Peyer's patch (tissue), 4 donors: ENCODE measurements around the gene AHCTF1. TPM values are rescaled to one million over a fixed set of nuclear protein-coding genes. Genes with fewer than 3 reads are reported as not detected.
"Not testable (repeated sequence)": the region's sequence is repeated elsewhere in the genome, so short reads cannot be mapped to it uniquely, and the experiment has no call there.

Source experiments
- DNase-seq, 3 donors: peaks; one replicate each; pipeline ENCODE4 v3.0.0-alpha.2; 2017 to 2019
- H3K27ac ChIP-seq, 4 donors: fragments of 200-600 bp; sonication (generic); one replicate each; pipeline ENCODE4 v1.5.1; 2016 to 2019
- H3K27me3 ChIP-seq, 2 donors: fragments of 200-600 bp; sonication (generic); one replicate each; pipeline ENCODE4 v1.5.1; 2019
- H3K36me3 ChIP-seq, 3 donors: fragments of 200-600 bp; sonication (generic); one replicate each; pipeline ENCODE4 v1.5.1; 2016 to 2019
- H3K4me1 ChIP-seq, 4 donors: fragments of 200-600 bp; sonication (generic); one replicate each; pipeline ENCODE4 v1.5.1; 2016 to 2019
- H3K4me3 ChIP-seq, 4 donors: fragments of 200-600 bp; sonication (generic); 1 replicate in 3 of 4; 2 replicates in 1 of 4; pipeline ENCODE4 v1.5.1; 2016 to 2019; ENCODE audit warnings: mild to moderate bottlenecking in 1 of 4
- H3K9me3 ChIP-seq, 4 donors: fragments of 200-600 bp; sonication (generic); one replicate each; pipeline ENCODE4 v1.5.1; 2016 to 2019; ENCODE audit warnings: mild to moderate bottlenecking in 1 of 4
- POLR2A ChIP-seq, 2 donors: fragments of 450-650 bp; IDR thresholded peaks; one replicate each; pipeline ENCODE4 v1.5.1; 2017; ENCODE audit warnings: antibody characterized with exemption in 2 of 2, mild to moderate bottlenecking in 2 of 2, moderate library complexity in 2 of 2
- total RNA-seq, 4 donors: library from RNA; depleted of rRNA; stranded (reverse); fragments of >200 nt; gene quantifications; one replicate each; pipeline ENCODE4 v1.1.0, GENCODE V29; 2016
- TF ChIP-seq, protein P1 (sequence below), 6 experiments: fragments of 450-650 bp in 4 of 6; fragments of 200-600 bp in 2 of 6; sonication (generic) in 1 of 6; IDR thresholded peaks; one replicate each; pipeline ENCODE4 v1.5.1; 2017 to 2019; ENCODE audit warnings: antibody characterized with exemption in 6 of 6, mild to moderate bottlenecking in 3 of 6, moderate library complexity in 1 of 6

Gene AHCTF1
- total RNA-seq, 4 donors from 2014 or later: 20.3 to 51.2 (median 29.9) TPM

DNA sequence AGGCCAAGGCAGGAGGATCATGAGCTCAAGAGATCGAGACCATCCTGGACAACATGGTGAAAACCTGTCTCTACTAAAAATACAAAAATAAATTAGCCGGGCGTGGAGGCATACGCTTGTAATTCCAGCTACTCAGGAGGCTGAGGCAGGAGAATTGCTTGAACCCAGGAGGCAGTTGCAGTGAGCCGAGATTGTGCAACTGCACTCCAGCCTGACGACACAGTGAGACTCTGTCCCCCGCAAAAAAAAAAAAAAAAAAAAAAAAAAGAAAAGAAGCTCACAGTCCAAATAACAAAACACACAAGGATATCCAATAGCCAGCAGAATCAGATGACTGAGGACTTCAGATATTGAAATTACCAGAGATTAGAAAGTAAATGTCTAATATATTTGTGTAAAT, 11.8 kb downstream of the AHCTF1 start:
- no peak for DNase-seq
- Histone ChIP-seq H3K4me1 (peaks cover 0 to 5% (median 0%) of the 10 kb centered on the region in 4 donors), H3K9me3 (no peaks in the 10 kb centered on the region), H3K4me3 (no peak overlapping the region), H3K27ac (no peak overlapping the region), H3K27me3 (no peaks in the 10 kb centered on the region), H3K36me3 (peaks cover 0 to 13% (median 0%) of the 10 kb centered on the region in 3 donors)
- TF ChIP-seq, protein P1, sequence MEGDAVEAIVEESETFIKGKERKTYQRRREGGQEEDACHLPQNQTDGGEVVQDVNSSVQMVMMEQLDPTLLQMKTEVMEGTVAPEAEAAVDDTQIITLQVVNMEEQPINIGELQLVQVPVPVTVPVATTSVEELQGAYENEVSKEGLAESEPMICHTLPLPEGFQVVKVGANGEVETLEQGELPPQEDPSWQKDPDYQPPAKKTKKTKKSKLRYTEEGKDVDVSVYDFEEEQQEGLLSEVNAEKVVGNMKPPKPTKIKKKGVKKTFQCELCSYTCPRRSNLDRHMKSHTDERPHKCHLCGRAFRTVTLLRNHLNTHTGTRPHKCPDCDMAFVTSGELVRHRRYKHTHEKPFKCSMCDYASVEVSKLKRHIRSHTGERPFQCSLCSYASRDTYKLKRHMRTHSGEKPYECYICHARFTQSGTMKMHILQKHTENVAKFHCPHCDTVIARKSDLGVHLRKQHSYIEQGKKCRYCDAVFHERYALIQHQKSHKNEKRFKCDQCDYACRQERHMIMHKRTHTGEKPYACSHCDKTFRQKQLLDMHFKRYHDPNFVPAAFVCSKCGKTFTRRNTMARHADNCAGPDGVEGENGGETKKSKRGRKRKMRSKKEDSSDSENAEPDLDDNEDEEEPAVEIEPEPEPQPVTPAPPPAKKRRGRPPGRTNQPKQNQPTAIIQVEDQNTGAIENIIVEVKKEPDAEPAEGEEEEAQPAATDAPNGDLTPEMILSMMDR (IDR thresholded peaks at IDR 0.05): no peak
- no peak for TF ChIP-seq POLR2A (IDR thresholded peaks at IDR 0.05)

DNA sequence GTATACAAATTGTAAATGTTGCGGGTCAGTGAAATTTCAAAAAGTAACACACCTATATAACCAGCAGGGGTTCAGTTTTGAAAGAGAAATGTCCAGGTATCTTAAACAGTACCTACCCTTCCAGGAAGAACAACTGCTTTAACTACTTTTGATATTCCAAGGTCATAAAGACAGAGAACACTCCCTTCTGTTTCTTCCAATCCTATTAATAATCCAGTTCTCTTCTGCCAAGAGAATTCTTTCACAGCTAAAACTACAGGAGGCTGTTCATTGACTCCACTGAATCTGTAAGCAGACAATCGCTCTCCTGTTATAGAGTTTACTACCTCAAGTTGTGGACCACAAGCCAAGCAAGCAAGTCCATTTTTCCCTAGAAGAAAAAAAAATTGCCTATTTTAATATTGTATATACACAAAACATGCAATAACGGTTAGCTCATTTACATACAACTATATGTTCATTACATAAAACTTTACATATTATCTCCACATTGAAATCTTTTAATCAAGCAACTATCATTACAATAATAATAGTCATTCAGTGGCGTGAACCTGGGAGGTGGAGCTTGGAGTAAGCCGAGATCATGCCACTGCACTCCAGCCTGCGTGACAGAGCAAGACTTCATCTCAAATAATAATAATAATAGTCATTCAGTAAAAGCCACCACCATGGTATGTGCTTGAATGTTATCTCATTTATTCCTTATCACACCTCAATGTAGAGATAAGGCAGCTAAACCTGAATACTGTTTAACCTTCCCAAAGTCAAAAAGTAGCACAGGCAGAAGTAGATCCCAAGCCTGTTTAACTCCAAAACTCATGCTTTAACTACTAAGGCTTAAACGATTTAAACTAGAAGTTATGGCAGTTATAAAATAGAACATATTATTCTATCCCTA, 15.5 kb downstream of the AHCTF1 start:
- not testable (repeated sequence) for H3K4me1 ChIP-seq, H3K27ac ChIP-seq, H3K9me3 ChIP-seq, DNase-seq, H3K27me3 ChIP-seq, H3K4me3 ChIP-seq
- peaks cover 0 to 46% (median 0%) of the 10 kb centered on the region in 3 donors for H3K36me3 ChIP-seq

DNA sequence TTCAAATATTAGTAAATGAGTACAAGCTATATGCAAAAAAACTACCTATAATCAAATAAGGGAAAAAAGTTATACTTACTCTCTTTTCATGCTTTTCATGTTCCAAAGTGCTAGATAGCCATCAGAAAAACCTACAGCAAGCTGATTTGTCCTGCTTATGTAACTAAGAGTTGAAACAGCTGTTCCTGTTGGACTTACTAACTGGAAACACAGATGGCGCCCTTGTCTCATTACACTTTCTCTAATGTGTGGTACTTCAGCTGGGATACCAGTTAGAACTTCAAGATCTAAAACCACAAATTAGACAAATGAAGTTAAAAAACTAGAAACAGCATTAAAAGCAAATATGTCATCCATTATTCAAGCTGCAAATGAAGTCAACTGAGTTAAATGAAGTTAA, 24.3 kb downstream of the AHCTF1 start:
- no peak for TF ChIP-seq POLR2A (IDR thresholded peaks at IDR 0.05)
- TF ChIP-seq, protein P1 (IDR thresholded peaks at IDR 0.05): peak in 4 of 6 experiments; percentile 38 to 67 (median 53)
- Histone ChIP-seq H3K4me1 (no peaks in the 10 kb centered on the region), H3K4me3 (no peak overlapping the region), H3K36me3 (peaks cover 0 to 61% (median 0%) of the 10 kb centered on the region in 3 donors), H3K27me3 (no peaks in the 10 kb centered on the region), H3K27ac (no peak overlapping the region), H3K9me3 (no peaks in the 10 kb centered on the region)
- peak in 1 of 3 donors; percentile 65 for DNase-seq

DNA sequence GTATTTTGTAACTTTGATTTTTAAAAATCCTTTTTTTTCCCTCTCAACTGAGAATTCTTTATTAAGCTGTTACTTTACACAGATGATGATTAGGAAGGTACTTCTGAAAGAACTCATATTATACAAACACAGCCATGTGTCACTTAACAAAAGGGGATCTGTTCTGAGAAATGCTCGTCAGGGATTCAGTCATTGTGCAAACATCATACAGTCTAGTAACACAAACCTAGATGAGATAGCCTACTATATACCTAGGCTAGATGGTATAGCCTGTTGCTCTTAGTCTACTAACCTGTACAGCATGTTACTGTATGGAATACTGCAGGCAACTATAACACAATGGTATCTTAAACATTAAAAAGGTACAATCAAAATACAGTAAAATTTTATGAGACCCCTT, 24.9 kb downstream of the AHCTF1 start:
- Histone ChIP-seq H3K36me3 (peaks cover 0 to 61% (median 0%) of the 10 kb centered on the region in 3 donors), H3K27me3 (no peaks in the 10 kb centered on the region)
- no peak for TF ChIP-seq POLR2A (IDR thresholded peaks at IDR 0.05)
- TF ChIP-seq, protein P1 (IDR thresholded peaks at IDR 0.05): no peak

DNA sequence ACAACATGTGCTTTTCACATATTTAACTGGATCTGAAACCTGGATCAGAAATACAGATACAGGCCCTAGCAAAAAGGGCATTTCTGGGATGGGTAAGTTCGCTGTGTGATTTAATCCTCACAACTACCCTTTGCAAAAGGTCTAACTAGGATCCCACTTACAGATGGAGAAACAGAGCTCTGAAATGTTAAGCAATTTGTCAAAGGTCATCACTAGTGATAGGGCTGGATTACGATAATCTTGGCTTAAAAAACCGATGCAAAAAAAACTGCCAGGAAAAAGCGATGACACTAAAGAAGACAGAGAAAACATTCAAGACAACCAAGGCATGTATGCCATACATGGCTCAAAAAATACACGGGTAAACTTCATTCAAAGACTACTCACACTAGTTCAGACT, 29.9 kb downstream of the AHCTF1 start:
- no peak for DNase-seq
- Histone ChIP-seq H3K4me3 (no peak overlapping the region), H3K4me1 (no peaks in the 10 kb centered on the region), H3K9me3 (no peaks in the 10 kb centered on the region), H3K27ac (no peak overlapping the region), H3K27me3 (no peaks in the 10 kb centered on the region), H3K36me3 (peaks cover 0 to 94% (median 0%) of the 10 kb centered on the region in 3 donors)
- TF ChIP-seq POLR2A (IDR thresholded peaks at IDR 0.05): no peak
- TF ChIP-seq, protein P1 (IDR thresholded peaks at IDR 0.05): no peak

More for the DNA sequence above, 24.9 kb downstream of the AHCTF1 start:
- no peaks in the 10 kb centered on the region for H3K9me3 ChIP-seq
- H3K27ac ChIP-seq: no peak overlapping the region
- no peak for DNase-seq
- H3K4me1 ChIP-seq: no peaks in the 10 kb centered on the region
- H3K4me3 ChIP-seq: no peak overlapping the region

DNA sequence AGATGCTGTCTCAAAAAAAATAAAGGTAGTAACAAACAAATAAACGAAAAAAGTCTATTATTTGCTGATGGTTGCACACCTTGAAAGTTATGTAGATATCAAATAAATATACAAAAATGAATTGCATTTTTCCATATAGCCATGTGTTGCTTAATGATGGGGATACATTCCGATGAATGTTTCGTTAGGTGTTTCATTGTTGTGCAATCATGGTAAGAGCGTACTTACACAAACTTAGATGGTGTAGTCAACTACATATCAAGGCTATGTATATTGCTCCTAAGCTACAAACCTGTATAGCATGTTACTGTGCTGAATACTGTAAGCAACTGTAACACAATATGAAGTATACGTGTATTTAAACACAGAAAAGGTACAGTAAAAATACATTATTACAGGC, 34.4 kb downstream of the AHCTF1 start:
- no peaks in the 10 kb centered on the region for H3K27me3 ChIP-seq
- no peak overlapping the region for H3K27ac ChIP-seq
- H3K9me3 ChIP-seq: no peaks in the 10 kb centered on the region
- H3K4me3 ChIP-seq: no peak overlapping the region
- no peaks in the 10 kb centered on the region for H3K4me1 ChIP-seq
- DNase-seq: no peak
- no peak for TF ChIP-seq POLR2A (IDR thresholded peaks at IDR 0.05)
- TF ChIP-seq, protein P1 (IDR thresholded peaks at IDR 0.05): no peak
- peaks cover 0 to 87% (median 0%) of the 10 kb centered on the region in 3 donors for H3K36me3 ChIP-seq
